A549 (cell line): ENCODE results near the gene CPNE7. TPM values are rescaled to one million over a fixed set of nuclear protein-coding genes. Genes with fewer than 3 reads are reported as not detected.

Source experiments
- ATAC-seq, 2 experiments: fragments of 200-7000 bp in 1 of 2; fragments of >200 bp in 1 of 2; cut with Nextera tagmentation in 1 of 2; cut with Tn5 transposase in 1 of 2; 3 replicates each; pipeline versions ENCODE4 v1.8.0 to v1.9.1; 2018 to 2020; ENCODE audit warnings: mild to moderate bottlenecking in 1 of 2, moderate library complexity in 1 of 2
- CTCF ChIA-PET: fragments of 300-600 bp; sonication (Branson Sonifier 250); formaldehyde crosslinking; extraction: SDS; loops from one replicate; lab custom pipeline; 2021; ENCODE audit warnings: antibody characterized with exemption, inconsistent platforms; lab: Yijun Ruan, JAX
- POLR2A ChIA-PET: fragments of 350-600 bp; formaldehyde crosslinking; extraction: SDS; loops from one replicate; lab custom pipeline; 2021; ENCODE audit warnings: antibody characterized with exemption, inconsistent platforms; lab: Yijun Ruan, JAX
- DNase-seq, 2 experiments: peaks; one replicate each; pipeline versions ENCODE4 v3.0.0 to v3.0.0-alpha.2; 2011 to 2016; ENCODE audit warnings: low read depth in 1 of 2, low spot score in 1 of 2
- FAIRE-seq: peaks from 2 replicates; lab custom pipeline; 2011; peaks lifted over from hg19 to GRCh38; lab: Jason Lieb, UNC
- H3K27ac ChIP-seq, 2 experiments: fragments of >200 bp; sonication (Bioruptor Twin); formaldehyde crosslinking; 3 replicates each; pipeline ENCODE4 v1.5.1; 2016 to 2017
- H3K4me1 ChIP-seq: fragments of >200 bp; sonication (Bioruptor Twin); formaldehyde crosslinking; 3 replicates; pipeline ENCODE4 v1.6.1; 2016
- H3K4me2 ChIP-seq: fragments of >200 bp; sonication (Bioruptor Twin); formaldehyde crosslinking; 3 replicates; pipeline ENCODE4 v1.6.1; 2016
- H3K4me3 ChIP-seq: fragments of >200 bp; sonication (Bioruptor Twin); formaldehyde crosslinking; 3 replicates; pipeline ENCODE4 v1.5.1; 2016
- H3K9me3 ChIP-seq: fragments of >200 bp; sonication (Bioruptor Twin); formaldehyde crosslinking; 3 replicates; pipeline ENCODE4 v1.6.1; 2016
- BCL3 ChIP-seq: fragments of >200 bp; sonication (Bioruptor Twin); formaldehyde crosslinking; IDR thresholded peaks from 3 replicates; pipeline ENCODE4 v1.6.1; 2016
- BHLHE40 ChIP-seq: IDR thresholded peaks from 2 replicates; pipeline ENCODE4 v1.6.1; 2012; ENCODE audit warnings: low read depth, low read length, inconsistent platforms
- CHD4 ChIP-seq: fragments of 200-600 bp; sonication (generic); IDR thresholded peaks from 2 replicates; pipeline ENCODE4 v1.6.1; 2016; ENCODE audit warnings: antibody characterized with exemption, mild to moderate bottlenecking, borderline replicate concordance
- FOSL2 ChIP-seq, 2 experiments: fragments of 450-650 bp in 1 of 2; fragments of >200 bp in 1 of 2; sonication (Bioruptor Twin) in 1 of 2; formaldehyde crosslinking; IDR thresholded peaks; 2 replicates each; pipeline versions ENCODE4 v1.5.0 to v1.6.1; 2016 to 2020; ENCODE audit warnings: mild to moderate bottlenecking in 1 of 2, moderate library complexity in 1 of 2
- FOXS1 ChIP-seq: fragments of 250-450 bp; sonication (Bioruptor Pico); IDR thresholded peaks from 2 replicates; pipeline ENCODE4 v1.5.0; 2020; ENCODE audit warnings: mild to moderate bottlenecking, moderate library complexity
- HOXB13 ChIP-seq: fragments of 250-450 bp; sonication (Bioruptor Pico); IDR thresholded peaks from 2 replicates; pipeline ENCODE4 v1.5.0; 2020; ENCODE audit warnings: low read depth, mild to moderate bottlenecking, moderate library complexity
- HOXB5 ChIP-seq: fragments of 250-450 bp; sonication (Bioruptor Pico); IDR thresholded peaks from 2 replicates; pipeline ENCODE4 v1.5.0; 2020; ENCODE audit warnings: mild to moderate bottlenecking, moderate library complexity
- KDM5A ChIP-seq: fragments of 200-600 bp; sonication (generic); IDR thresholded peaks from 2 replicates; pipeline ENCODE4 v1.6.1; 2016; ENCODE audit warnings: antibody characterized with exemption, mild to moderate bottlenecking
- MAX ChIP-seq: IDR thresholded peaks from 2 replicates; pipeline ENCODE4 v1.6.1; 2012
- PBX3 ChIP-seq: IDR thresholded peaks from 2 replicates; pipeline ENCODE4 v1.6.1; 2012
- POLR2AphosphoS2 ChIP-seq: conservative IDR thresholded peaks from 2 replicates; pipeline ENCODE4 v1.6.1; 2012; ENCODE audit warnings: low read length, improper control_type of control experiment, inconsistent platforms
- RAD21 ChIP-seq, 2 experiments: fragments of >200 bp in 1 of 2; sonication (Bioruptor Twin) in 1 of 2; formaldehyde crosslinking in 1 of 2; IDR thresholded peaks in 1 of 2; conservative IDR thresholded peaks in 1 of 2; 2 replicates in 1 of 2; 3 replicates in 1 of 2; pipeline ENCODE4 v1.6.1; 2012 to 2018; ENCODE audit warnings: inconsistent platforms in 1 of 2
- REST ChIP-seq: fragments of 200-600 bp; sonication (generic); IDR thresholded peaks from 2 replicates; pipeline ENCODE4 v1.6.1; 2016; ENCODE audit warnings: antibody characterized with exemption, mild to moderate bottlenecking, moderate library complexity
- RFX5 ChIP-seq: fragments of 450-650 bp; IDR thresholded peaks from 2 replicates; pipeline ENCODE4 v1.7.1; 2014; ENCODE audit warnings: antibody characterized with exemption, mild to moderate bottlenecking, moderate library complexity
- WGBS: methylation state at CpG from one replicate; pipeline ENCODE4 v1.1.6; 2017; ENCODE audit errors: missing lambda C conversion rate; 5-methylcytosine and 5-hydroxymethylcytosine counted together
- polyA plus RNA-seq, 4 experiments: library from polyadenylated mRNA; depleted of rRNA in 3 of 4; stranded (reverse); fragments of >200 nt; fragmentation: RNase III in 1 of 4; extraction: RNeasy Plus Mini Kit Qiagen cat#74134 plus additional on column Dnase treatment in 1 of 4; gene quantifications; 2 replicates in 3 of 4; 3 replicates in 1 of 4; pipeline ENCODE4 v1.2.3, GENCODE V29; 2011 to 2017

The CPNE7 gene
- polyA plus RNA-seq, 2 of the 4 experiments (the other 2 are of a cell fraction): 22.8 to 45.2 TPM

GRCh38 chr16:89623511-89624261 lies 48.1 kb downstream of the CPNE7 start:
- no peak overlapping the region for H3K4me2 ChIP-seq
- peaks cover 11% of the 10 kb centered on the region for H3K4me1 ChIP-seq
- no peak overlapping the region for H3K4me3 ChIP-seq
- peak; percentile 1 to 11; a peak in 3 of 6 replicates for ATAC-seq
- DNase-seq: no peak
- TF ChIP-seq BCL3: no peak
- no peak for TF ChIP-seq KDM5A
- no peak for TF ChIP-seq FOXS1 (CRISPR knock-in tag)
- no peak for TF ChIP-seq RAD21 (conservative IDR thresholded peaks at IDR 0.05 in 1 of 2, IDR thresholded peaks at IDR 0.05 in 1 of 2)
- TF ChIP-seq REST: no peak
- TF ChIP-seq RFX5: no peak
- TF ChIP-seq PBX3: no peak
- no peak for TF ChIP-seq BHLHE40
- ChIA-PET CTCF (interaction anchor here (1.0 to 2.3 kb wide), 6 partner anchors 9 to 76 kb away, joined by 3 to 12 read pairs (median 4); no protein-coding TSS in a partner anchor), POLR2A (interaction anchor here (1.1 kb wide), 1 partner anchor 10 kb away, joined by 5 read pairs; no protein-coding TSS in a partner anchor)
- no peak overlapping the region for H3K27ac ChIP-seq
- no peak for FAIRE-seq
- 74% methylated on average over 28 of the region's 28 CpGs for WGBS
- no peaks in the 10 kb centered on the region for H3K9me3 ChIP-seq

GRCh38 chr16:89624777-89625761 lies 49.5 kb downstream of the CPNE7 start:
- 0 out of 6 replicates have a peak overlapping the region, but pooled peaks of 1 of the 2 experiments have one; percentile 10 for H3K27ac ChIP-seq
- CTCF ChIA-PET: interaction anchor here (0.6 to 11.1 kb wide), 2 partner anchors 10 to 103 kb away, joined by 3 to 143 read pairs; partner anchors contain the start of gene DPEP1
- no peak for DNase-seq
- no peak overlapping the region for H3K4me2 ChIP-seq
- no peak for TF ChIP-seq POLR2AphosphoS2
- TF ChIP-seq CHD4: no peak
- TF ChIP-seq MAX: no peak
- TF ChIP-seq HOXB13 (CRISPR knock-in tag): no peak
- TF ChIP-seq RAD21 (conservative IDR thresholded peaks at IDR 0.05 in 1 of 2, IDR thresholded peaks at IDR 0.05 in 1 of 2): no peak
- no peak for TF ChIP-seq HOXB5
- no peak for TF ChIP-seq FOSL2 (IDR thresholded peaks at IDR 0.05)
- TF ChIP-seq FOSL2 (CRISPR knock-in tag; IDR thresholded peaks at IDR 0.05): no peak
- TF ChIP-seq, all 56 proteins: peak for 0
- no peak for ATAC-seq
- 63% methylated on average over 21 of the region's 21 CpGs for WGBS
- Histone ChIP-seq H3K9me3 (peaks cover 5% of the 10 kb centered on the region; the same call in 1 of the 3 replicates), H3K4me3 (no peak overlapping the region), H3K4me1 (peaks cover 6% of the 10 kb centered on the region)
- POLR2A ChIA-PET: no interaction called here
- FAIRE-seq: no peak
